Measurements from ENCODE around the gene P2RX1. TPM values are rescaled to one million over a fixed set of nuclear protein-coding genes. Genes with fewer than 3 reads are reported as not detected.

The P2RX1 gene
- total RNA-seq, 1 donor from 2014 or later, result not detected

- TF ChIP-seq CTCF (IDR thresholded peaks at IDR 0.05; ENCODE audit: unreplicated experiment), result no peak
- Mint-ChIP-seq H3K27ac (ENCODE audit: unreplicated experiment) (no peak overlapping the region), H3K4me1 (ENCODE audit: unreplicated experiment) (no peaks in the 10 kb centered on the region), H3K27me3 (ENCODE audit: unreplicated experiment) (peaks cover 11% of the 10 kb centered on the region), H3K9me3 (ENCODE audit: unreplicated experiment) (no peaks in the 10 kb centered on the region), H3K4me3 (ENCODE audit: unreplicated experiment) (no peak overlapping the region), H3K36me3 (ENCODE audit: low read depth, unreplicated experiment) (peaks cover 7% of the 10 kb centered on the region)
- no peak for DNase-seq (ENCODE audit: low spot score)
Observed at GRCh38 chr17:3924512-3925350, 8.5 kb upstream of the P2RX1 start.

- H3K27me3 Mint-ChIP-seq (ENCODE audit: unreplicated experiment), result peaks cover 11% of the 10 kb centered on the region
- no peak for DNase-seq (ENCODE audit: low spot score)
Observed at GRCh38 chr17:3923466-3924190, 7.4 kb upstream of the P2RX1 start.

GRCh38 chr17:3922765-3923164 lies 6.5 kb upstream of the P2RX1 start:
- Mint-ChIP-seq H3K27me3 (ENCODE audit: unreplicated experiment) (peaks cover 10% of the 10 kb centered on the region), H3K4me3 (ENCODE audit: unreplicated experiment) (no peak overlapping the region), H3K4me1 (ENCODE audit: unreplicated experiment) (no peaks in the 10 kb centered on the region), H3K27ac (ENCODE audit: unreplicated experiment) (no peak overlapping the region), H3K36me3 (ENCODE audit: low read depth, unreplicated experiment) (peaks cover 7% of the 10 kb centered on the region), H3K9me3 (ENCODE audit: unreplicated experiment) (no peaks in the 10 kb centered on the region)
- no peak for DNase-seq (ENCODE audit: low spot score)
- no peak for TF ChIP-seq CTCF (IDR thresholded peaks at IDR 0.05; ENCODE audit: unreplicated experiment)

More at GRCh38 chr17:3923466-3924190, 7.4 kb upstream of the P2RX1 start:
- H3K9me3 Mint-ChIP-seq (ENCODE audit: unreplicated experiment), result no peaks in the 10 kb centered on the region
- H3K27ac Mint-ChIP-seq (ENCODE audit: unreplicated experiment), result no peak overlapping the region
- H3K4me3 Mint-ChIP-seq (ENCODE audit: unreplicated experiment), result no peak overlapping the region
- H3K36me3 Mint-ChIP-seq (ENCODE audit: low read depth, unreplicated experiment), result peaks cover 7% of the 10 kb centered on the region
- no peaks in the 10 kb centered on the region for H3K4me1 Mint-ChIP-seq (ENCODE audit: unreplicated experiment)
- no peak for TF ChIP-seq CTCF (IDR thresholded peaks at IDR 0.05; ENCODE audit: unreplicated experiment)

GRCh38 chr17:3921502-3922319 lies 5.4 kb upstream of the P2RX1 start:
- DNase-seq (ENCODE audit: low spot score), result no peak
- peaks cover 9% of the 10 kb centered on the region for H3K27me3 Mint-ChIP-seq (ENCODE audit: unreplicated experiment)
- no peaks in the 10 kb centered on the region for H3K9me3 Mint-ChIP-seq (ENCODE audit: unreplicated experiment)
- H3K4me1 Mint-ChIP-seq (ENCODE audit: unreplicated experiment), result no peaks in the 10 kb centered on the region
- H3K27ac Mint-ChIP-seq (ENCODE audit: unreplicated experiment), result no peak overlapping the region
- peaks cover 7% of the 10 kb centered on the region for H3K36me3 Mint-ChIP-seq (ENCODE audit: low read depth, unreplicated experiment)
- TF ChIP-seq CTCF (IDR thresholded peaks at IDR 0.05; ENCODE audit: unreplicated experiment), result no peak
- H3K4me3 Mint-ChIP-seq (ENCODE audit: unreplicated experiment), result no peak overlapping the region

Measured in endothelial cell (in vitro differentiated cells).